ENCODE data around the gene SRGAP3. TPM values are rescaled to one million over a fixed set of nuclear protein-coding genes. Genes with fewer than 3 reads are reported as not detected.
"Not testable (repeated sequence)": the region's sequence is repeated elsewhere in the genome, so short reads cannot be mapped to it uniquely, and the experiment has no call there.

Gene SRGAP3
- total RNA-seq, 8 experiments from 2014 or later: 24.3 to 77.7 (median 51.0) TPM

DNA sequence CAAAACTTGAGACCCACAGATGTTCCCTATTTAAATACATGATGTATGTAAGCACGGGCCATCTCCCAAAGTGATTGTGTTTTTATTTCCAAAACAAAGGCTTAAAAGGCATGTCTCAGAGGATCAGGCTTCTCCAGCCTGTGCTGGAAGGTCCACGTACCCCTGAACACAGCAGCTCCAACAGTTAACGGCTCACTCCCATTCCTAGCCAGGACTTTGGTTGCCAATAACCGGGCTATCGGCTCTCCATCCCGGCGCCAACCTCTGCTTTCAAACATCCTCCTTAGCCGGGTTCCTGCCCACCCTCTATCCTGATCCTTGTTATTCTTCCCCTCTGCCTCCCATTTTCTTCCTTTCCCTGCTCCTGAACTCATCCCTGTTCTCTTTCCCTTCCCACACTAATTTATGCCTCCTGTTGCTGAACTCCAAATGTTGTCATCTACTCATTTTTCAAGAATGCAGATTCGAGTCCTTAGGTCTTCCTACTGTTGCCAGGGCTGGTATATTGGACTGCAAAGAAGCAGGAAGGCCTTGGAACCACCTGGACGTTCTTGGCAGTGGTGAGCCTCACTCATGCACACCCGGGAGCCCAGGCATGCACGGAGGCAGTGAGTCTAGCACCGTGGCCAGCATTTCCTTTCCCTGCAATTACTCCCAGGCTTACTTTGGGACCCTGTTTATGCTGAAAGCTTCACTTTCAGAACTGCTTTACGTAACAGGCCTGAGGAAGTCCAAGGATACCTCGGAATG, 157.8 kb downstream of the SRGAP3 start:
- ATAC-seq (replicated peaks in 6 of 8): peak in 4 of 8 experiments; percentile 21 to 45 (median 43)
- in situ Hi-C loops (cut with MboI; ENCODE audit: low pct_unique_long_range_greater_than_20kb in 2 of 9, low sequenced_read_pairs in 9 of 9, unreplicated experiment in 9 of 9): no loop called here
- Histone ChIP-seq H3K27ac (no peak overlapping the region), H3K4me1 (replicated peaks in 1 of 2) (peaks cover 3 to 8% of the 10 kb centered on the region in 2 donors), H3K4me3 (no peak overlapping the region)
- 0 to 100% (median 73%) methylated on average over 1 to 14 of the region's 15 CpGs for WGBS, 10 experiments

DNA sequence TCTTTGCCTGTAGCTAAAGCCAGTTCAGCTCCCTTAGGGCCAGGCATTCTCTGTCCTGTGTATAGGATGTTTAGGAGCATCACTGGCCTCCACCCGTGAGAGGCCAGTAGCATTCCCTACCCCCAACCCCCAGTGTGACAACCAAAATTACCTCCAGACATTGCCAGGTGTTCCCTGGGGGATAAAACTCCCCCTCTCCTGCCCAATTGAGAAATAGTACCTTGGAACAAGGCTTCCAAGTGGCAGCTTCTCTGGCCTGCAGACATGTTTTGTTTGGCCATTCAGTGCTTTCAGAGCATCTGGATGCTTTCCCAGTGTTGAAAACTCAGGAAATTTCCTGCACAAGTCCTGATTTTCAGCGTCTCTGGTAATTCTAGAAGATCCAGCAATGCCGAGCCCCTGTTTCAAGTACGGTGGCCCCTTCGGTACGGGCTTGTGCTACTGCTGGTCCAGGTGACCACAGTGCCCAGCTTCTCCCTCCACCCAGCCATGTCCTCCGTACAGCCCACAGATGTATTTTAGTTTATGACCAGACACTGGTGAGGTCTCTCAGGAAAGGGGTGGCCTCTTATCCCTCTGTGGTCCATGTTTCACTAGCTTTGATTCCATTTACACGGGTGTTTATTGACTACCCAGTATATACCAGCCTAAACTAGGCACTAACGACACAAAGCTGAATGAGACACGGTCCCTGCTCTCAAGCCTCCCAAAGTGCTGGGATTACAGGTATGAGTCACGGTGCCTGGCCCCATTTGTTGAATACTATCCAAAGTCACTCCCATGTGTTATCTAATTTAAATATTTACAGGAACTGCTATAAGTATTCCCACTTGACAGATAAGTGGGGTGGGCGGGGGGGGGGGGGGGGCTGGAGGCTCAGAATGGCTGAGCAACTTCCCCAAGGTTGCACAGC, 160.7 kb downstream of the SRGAP3 start:
- H3K27ac ChIP-seq: no peak overlapping the region
- WGBS, 10 experiments: 35 to 100% (median 54%) methylated on average over 1 to 5 of the region's 12 CpGs; no CpG with 5 or more reads in 3 of the 10 experiments
- peaks cover 3 to 8% of the 10 kb centered on the region in 2 donors for H3K4me1 ChIP-seq (replicated peaks in 1 of 2)
- no peak overlapping the region for H3K4me3 ChIP-seq
- peak in 6 of 8 experiments; percentile 11 to 75 (median 28) for ATAC-seq (replicated peaks in 6 of 8)
- in situ Hi-C loops (cut with MboI; ENCODE audit: low pct_unique_long_range_greater_than_20kb in 2 of 9, low sequenced_read_pairs in 9 of 9, unreplicated experiment in 9 of 9): no loop called here

DNA sequence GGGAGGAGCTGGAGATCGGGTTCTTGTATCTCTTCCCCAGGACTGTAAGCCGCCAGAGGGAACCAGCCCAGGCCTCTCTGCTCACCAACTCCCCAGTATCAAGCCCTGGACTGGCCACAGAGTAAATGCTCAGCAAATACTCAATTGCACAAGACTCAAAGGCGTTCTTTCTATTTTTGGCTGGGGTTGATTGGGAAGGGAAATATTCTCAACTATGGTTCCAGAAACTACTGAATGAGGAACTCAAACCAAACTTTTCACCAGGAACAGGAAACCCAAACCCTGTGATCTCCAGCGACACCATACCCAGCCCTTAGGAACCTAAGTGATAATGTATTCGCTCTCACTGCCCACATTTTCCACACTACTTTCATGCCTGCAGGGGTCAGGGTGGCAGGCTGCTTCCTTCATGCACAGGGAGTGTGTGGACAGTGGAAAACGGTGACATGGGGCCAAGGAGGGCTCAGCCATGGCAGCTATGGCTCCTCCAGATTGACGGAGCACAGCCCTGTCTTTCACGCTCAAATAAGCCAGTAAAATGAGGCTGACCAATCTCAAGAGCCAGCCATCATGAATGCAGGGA, 161.5 kb downstream of the SRGAP3 start:
- Histone ChIP-seq H3K4me3 (no peak overlapping the region), H3K4me1 (replicated peaks in 1 of 2) (peaks cover 3 to 8% of the 10 kb centered on the region in 2 donors), H3K27ac (peak overlapping the region in 1 of 2 donors; percentile 34)
- 62 to 100% (median 92%) methylated on average over 2 to 6 of the region's 8 CpGs; no CpG with 5 or more reads in 2 of the 10 experiments for whole genome bisulfite sequencing, 10 experiments
- peak in 5 of 8 experiments; percentile 9 to 26 (median 17) for ATAC-seq (replicated peaks in 6 of 8)
- in situ Hi-C loops (cut with MboI; ENCODE audit: low pct_unique_long_range_greater_than_20kb in 2 of 9, low sequenced_read_pairs in 9 of 9, unreplicated experiment in 9 of 9): no loop called here

DNA sequence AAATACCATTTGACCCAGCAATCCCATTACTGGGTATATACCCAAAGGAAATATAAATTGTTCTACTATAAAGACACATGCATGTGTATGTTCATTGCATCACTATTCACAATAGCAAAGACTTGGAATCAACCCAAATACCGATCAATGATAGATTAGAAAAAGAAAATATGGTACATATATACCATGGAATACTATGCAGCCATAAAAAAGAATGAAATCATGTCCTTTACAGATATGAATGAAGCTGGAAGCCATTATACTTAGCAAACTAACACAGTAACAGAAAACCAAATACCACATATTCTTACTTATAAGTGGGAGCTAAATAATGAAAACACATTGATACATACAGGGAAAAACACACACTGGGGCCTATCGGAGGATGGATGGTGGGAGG, 164.0 kb downstream of the SRGAP3 start:
- ATAC-seq (replicated peaks in 6 of 8); in situ Hi-C loops (cut with MboI; ENCODE audit: low pct_unique_long_range_greater_than_20kb in 2 of 9, low sequenced_read_pairs in 9 of 9, unreplicated experiment in 9 of 9); H3K4me1 ChIP-seq (replicated peaks in 1 of 2); H3K4me3 ChIP-seq; H3K27ac ChIP-seq: not testable (repeated sequence)
- WGBS, 10 experiments: 0 to 100% (median 47%) methylated on average over 1 to 2 of the region's 2 CpGs

DNA sequence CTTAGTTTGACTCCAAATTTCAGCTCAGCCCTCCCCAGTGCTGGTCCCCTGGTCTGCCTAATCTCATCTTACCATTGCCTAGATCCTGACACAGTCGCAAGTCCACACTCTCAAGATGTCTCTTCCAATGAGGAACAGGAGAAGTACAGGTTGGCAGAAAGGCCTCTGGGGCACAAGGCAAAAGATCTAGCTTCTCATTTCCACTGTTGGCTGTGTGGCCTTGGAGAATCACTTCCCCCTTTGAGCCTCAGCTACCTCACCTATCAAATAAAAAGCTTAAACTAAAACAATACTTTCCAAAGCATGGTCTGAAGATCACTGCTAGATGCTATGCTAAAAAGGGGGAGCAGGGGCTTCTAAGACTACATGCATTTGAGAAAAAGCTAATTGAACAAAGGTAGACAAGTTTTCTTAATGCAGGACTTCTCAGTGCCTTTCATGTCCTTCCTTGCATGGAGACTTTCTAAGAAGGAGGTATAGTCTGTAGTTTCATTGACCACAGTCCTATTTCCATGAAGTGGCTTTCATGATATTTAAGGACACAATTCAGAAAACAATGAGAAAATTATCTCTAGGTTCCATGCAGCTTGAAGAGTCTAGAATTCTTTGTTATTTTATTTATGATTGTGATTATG, 168.1 kb downstream of the SRGAP3 start:
- in situ Hi-C loops (cut with MboI; ENCODE audit: low pct_unique_long_range_greater_than_20kb in 2 of 9, low sequenced_read_pairs in 9 of 9, unreplicated experiment in 9 of 9): no loop called here
- H3K4me1 ChIP-seq (replicated peaks in 1 of 2): no peaks in the 10 kb centered on the region
- 100% methylated on average over 1 of the region's 1 CpG; no CpG with 5 or more reads in 6 of the 10 experiments for WGBS, 10 experiments

DNA sequence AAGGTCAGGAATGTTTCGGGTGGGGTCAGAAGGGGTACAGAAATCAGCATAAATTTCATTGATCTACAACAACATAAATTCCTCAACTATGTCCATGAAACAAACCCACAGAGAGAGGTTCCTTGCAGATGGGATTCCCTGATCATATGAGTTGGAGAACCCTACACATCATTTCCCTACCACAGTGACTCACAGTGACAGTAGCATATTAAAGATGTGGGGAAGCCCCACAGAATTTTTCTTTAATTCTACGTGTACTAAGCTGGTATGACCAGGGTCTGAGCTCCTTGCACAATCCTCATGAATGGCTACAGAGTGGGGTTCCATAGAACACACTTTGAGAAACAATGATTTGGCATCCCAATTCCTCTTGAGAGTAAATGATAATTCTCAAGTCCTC, 169.3 kb downstream of the SRGAP3 start:
- peak in 2 of 8 experiments; percentile 73 to 83 for ATAC-seq (replicated peaks in 6 of 8)
- Histone ChIP-seq H3K27ac (no peak overlapping the region), H3K4me1 (replicated peaks in 1 of 2) (no peaks in the 10 kb centered on the region), H3K4me3 (no peak overlapping the region)
- in situ Hi-C loops (cut with MboI; ENCODE audit: low pct_unique_long_range_greater_than_20kb in 2 of 9, low sequenced_read_pairs in 9 of 9, unreplicated experiment in 9 of 9): no loop called here
- WGBS, 10 experiments: 71 to 100% (median 100%) methylated on average over 1 to 2 of the region's 2 CpGs; no CpG with 5 or more reads in 3 of the 10 experiments

More for the DNA sequence above, 168.1 kb downstream of the SRGAP3 start:
- no peak overlapping the region for H3K4me3 ChIP-seq
- ATAC-seq (replicated peaks in 6 of 8): no peak
- no peak overlapping the region for H3K27ac ChIP-seq

DNA sequence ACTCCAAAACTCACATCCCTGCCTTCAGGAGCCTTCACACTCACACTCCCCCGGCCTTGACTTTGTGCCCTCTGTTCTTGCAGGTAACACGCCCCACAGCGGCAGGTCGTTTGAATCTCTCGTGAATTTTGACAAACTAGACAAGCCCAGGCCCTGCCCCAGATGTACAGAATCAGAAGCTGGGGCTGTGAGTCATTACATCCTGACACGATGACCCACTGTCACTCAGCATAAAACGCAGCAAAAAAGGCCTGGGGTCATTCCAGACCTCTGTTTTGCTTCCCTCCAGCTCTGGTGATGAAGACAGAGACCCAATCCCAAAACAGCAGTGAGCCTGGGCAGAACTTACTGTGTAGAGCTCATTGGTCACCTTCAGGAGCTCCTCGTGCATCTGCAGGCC, 169.8 kb downstream of the SRGAP3 start:
- 20 to 100% (median 100%) methylated on average over 1 to 8 of the region's 8 CpGs; no CpG with 5 or more reads in 3 of the 10 experiments for WGBS, 10 experiments
- ATAC-seq (replicated peaks in 6 of 8): peak in 3 of 8 experiments; percentile 54 to 82 (median 82)
- in situ Hi-C loops (cut with MboI; ENCODE audit: low pct_unique_long_range_greater_than_20kb in 2 of 9, low sequenced_read_pairs in 9 of 9, unreplicated experiment in 9 of 9): no loop called here
- Histone ChIP-seq H3K27ac (no peak overlapping the region), H3K4me1 (replicated peaks in 1 of 2) (no peaks in the 10 kb centered on the region), H3K4me3 (no peak overlapping the region)

DNA sequence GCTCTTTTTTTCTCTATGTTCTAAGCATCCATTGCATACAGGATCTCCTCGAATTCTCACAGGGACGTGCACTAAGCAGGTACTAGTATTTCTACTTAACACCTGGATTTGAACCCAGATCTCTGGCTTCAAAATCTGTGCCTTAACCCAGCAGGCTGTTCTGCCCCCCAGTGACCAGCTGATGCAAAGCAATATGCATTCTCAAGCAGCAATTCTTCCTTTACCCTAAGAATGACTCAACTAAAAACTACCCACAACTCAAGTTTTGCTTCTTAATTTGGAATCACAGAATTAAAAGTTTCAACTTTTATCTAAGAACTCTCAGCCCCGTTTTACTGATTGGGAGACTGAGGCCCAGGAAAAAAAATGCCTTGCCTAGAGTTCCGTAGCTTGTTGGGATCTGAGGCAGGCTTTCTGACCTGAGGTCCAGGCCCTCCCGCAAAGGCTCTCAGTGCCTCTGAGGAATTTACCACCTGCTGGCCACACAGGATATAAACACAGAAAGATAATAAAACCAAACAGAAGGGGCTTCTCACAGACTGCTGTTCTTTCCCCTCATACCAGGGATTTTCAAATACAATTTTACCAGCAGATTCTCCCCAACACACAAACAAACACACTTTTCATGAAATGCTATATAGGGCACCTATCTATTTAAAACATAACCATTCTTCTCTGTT, 170.7 kb downstream of the SRGAP3 start:
- H3K4me3 ChIP-seq: no peak overlapping the region
- no peak overlapping the region for H3K27ac ChIP-seq
- ATAC-seq (replicated peaks in 6 of 8): no peak
- no peaks in the 10 kb centered on the region for H3K4me1 ChIP-seq (replicated peaks in 1 of 2)
- WGBS, 10 experiments: 50 to 94% (median 88%) methylated on average over 2 to 5 of the region's 5 CpGs; no CpG with 5 or more reads in 1 of the 10 experiments
- in situ Hi-C loops (cut with MboI; ENCODE audit: low pct_unique_long_range_greater_than_20kb in 2 of 9, low sequenced_read_pairs in 9 of 9, unreplicated experiment in 9 of 9): no loop called here

DNA sequence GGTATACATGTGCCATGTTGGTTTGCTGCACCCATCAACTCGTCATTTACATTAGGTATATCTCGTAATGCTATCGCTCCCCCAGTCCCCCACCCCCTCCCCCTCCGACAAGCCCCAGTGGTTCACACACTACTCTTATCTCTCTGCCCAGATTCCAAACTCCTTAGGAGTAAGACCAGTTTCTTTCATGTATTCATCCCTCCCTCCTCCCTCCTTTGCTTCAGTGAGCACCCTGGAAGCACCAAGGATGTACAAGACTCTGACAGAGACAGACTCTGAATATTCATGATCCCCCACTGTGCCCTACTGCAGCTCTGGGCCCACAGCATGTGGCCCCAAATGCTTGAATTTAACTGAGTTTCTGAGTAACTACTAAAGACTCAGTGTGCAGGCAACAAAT, 172.4 kb downstream of the SRGAP3 start:
- WGBS, 10 experiments: no CpG with 5 or more reads among the region's 4 CpGs
- ATAC-seq (replicated peaks in 6 of 8): no peak
- Histone ChIP-seq H3K27ac (no peak overlapping the region), H3K4me3 (no peak overlapping the region), H3K4me1 (replicated peaks in 1 of 2) (no peaks in the 10 kb centered on the region)
- in situ Hi-C loops (cut with MboI; ENCODE audit: low pct_unique_long_range_greater_than_20kb in 2 of 9, low sequenced_read_pairs in 9 of 9, unreplicated experiment in 9 of 9): no loop called here

DNA sequence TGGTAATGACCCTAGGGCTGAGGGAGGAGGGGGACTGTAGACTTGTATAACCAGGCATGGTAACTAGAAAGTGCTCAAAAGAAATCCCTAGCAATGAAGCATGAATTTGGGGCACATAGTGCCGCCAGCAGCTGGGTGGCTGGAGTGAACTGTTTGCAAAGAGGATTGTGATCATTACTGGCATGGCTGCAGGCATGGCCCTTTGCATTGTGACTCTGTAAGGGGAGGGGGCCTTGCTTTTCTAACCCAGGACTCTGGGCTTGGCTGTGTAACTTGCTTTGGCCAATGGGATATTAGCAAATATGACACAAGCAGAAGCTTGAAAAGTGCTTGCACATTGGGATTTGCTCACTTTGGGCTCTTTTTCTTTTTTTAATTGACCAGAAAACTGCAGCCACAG, 173.7 kb downstream of the SRGAP3 start:
- Histone ChIP-seq H3K27ac (no peak overlapping the region), H3K4me3 (no peak overlapping the region), H3K4me1 (replicated peaks in 1 of 2) (no peaks in the 10 kb centered on the region)
- 17 to 100% (median 88%) methylated on average over 1 of the region's 1 CpG; no CpG with 5 or more reads in 6 of the 10 experiments for WGBS, 10 experiments
- in situ Hi-C loops (cut with MboI; ENCODE audit: low pct_unique_long_range_greater_than_20kb in 2 of 9, low sequenced_read_pairs in 9 of 9, unreplicated experiment in 9 of 9): no loop called here
- ATAC-seq (replicated peaks in 6 of 8): peak in 1 of 8 experiments; percentile 93

DNA sequence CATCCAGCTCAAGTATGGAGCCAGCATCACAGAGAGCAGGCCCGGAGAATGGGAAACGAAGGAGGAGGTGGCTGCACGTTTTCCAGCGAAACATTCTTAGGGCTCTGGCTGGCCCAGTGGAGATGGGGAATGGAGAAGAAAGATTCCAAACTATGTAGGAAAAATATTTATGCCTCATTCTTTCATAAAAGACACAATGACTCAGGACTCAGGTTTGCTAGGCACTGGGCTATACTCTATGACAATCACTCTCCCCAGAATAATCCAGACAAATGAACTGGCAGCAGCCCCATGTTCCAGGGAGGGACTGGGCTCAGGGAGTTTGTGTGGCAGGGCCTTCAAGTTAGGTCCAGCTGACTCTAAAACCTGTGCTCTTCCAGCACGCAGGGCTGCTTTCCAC, 175.4 kb downstream of the SRGAP3 start:
- 0 to 100% (median 70%) methylated on average over 1 to 5 of the region's 5 CpGs; no CpG with 5 or more reads in 2 of the 10 experiments for WGBS, 10 experiments

DNA sequence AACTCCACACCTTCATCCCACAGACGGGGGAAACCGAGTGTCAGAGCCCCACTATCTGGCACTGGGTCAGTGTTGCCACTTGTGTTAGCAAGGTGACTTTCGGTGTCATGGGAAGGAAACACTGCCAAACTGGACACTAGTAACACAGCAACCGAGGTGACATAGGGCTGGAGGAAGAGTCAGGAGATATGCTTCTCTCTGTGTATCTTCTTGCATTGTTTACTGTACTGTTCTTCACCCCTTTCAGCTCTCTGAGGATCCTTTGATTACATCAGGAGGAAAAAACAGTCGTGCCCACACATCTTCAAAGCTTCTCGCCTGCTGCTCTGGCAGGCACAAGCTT, 176.8 kb downstream of the SRGAP3 start:
- WGBS, 10 experiments: 40 to 89% (median 76%) methylated on average over 1 to 6 of the region's 6 CpGs; no CpG with 5 or more reads in 1 of the 10 experiments
- ATAC-seq (replicated peaks in 6 of 8): no peak
- Histone ChIP-seq H3K4me3 (no peak overlapping the region), H3K27ac (no peak overlapping the region), H3K4me1 (replicated peaks in 1 of 2) (no peaks in the 10 kb centered on the region)
- in situ Hi-C loops (cut with MboI; ENCODE audit: low pct_unique_long_range_greater_than_20kb in 2 of 9, low sequenced_read_pairs in 9 of 9, unreplicated experiment in 9 of 9): no loop called here

More for the DNA sequence above, 175.4 kb downstream of the SRGAP3 start:
- Histone ChIP-seq H3K4me1 (replicated peaks in 1 of 2) (no peaks in the 10 kb centered on the region), H3K4me3 (no peak overlapping the region), H3K27ac (no peak overlapping the region)
- in situ Hi-C loops (cut with MboI; ENCODE audit: low pct_unique_long_range_greater_than_20kb in 2 of 9, low sequenced_read_pairs in 9 of 9, unreplicated experiment in 9 of 9): no loop called here
- no peak for ATAC-seq (replicated peaks in 6 of 8)
